Neural cell (in vitro differentiated cells): ENCODE data around the gene GPHN. TPM values are rescaled to one million over a fixed set of nuclear protein-coding genes. Genes with fewer than 3 reads are reported as not detected.

ENCODE experiments used
- H2AFZ ChIP-seq: fragments of 200-600, 300-800 bp; sonication (generic), shearing (Covaris generic); 2 replicates; pipeline ENCODE4 v1.6.0; 2014; ENCODE audit warnings: low read depth, mild to moderate bottlenecking, antibody characterized with exemption, low read length, moderate library complexity
- H3F3A ChIP-seq: fragments of 200-600 bp; shearing (Covaris generic); 2 replicates; pipeline ENCODE4 v1.6.1; 2016; ENCODE audit warnings: mild to moderate bottlenecking, moderate library complexity, mixed read lengths, antibody characterized with exemption, low read length; ENCODE audit not compliant: insufficient read depth, poor library complexity, severe bottlenecking
- H3K27ac ChIP-seq: fragments of 200-600, 300-800 bp; sonication (generic), shearing (Covaris generic); 2 replicates; pipeline ENCODE4 v1.5.1; 2014; ENCODE audit warnings: mild to moderate bottlenecking, low read length, moderate library complexity
- H3K27me3 ChIP-seq: fragments of 300-800, 200-600 bp; sonication (generic), shearing (Covaris generic); 2 replicates; pipeline ENCODE4 v1.6.0; 2014; ENCODE audit warnings: mild to moderate bottlenecking, low read depth, low read length, moderate library complexity; ENCODE audit not compliant: insufficient read depth
- H3K36me3 ChIP-seq: fragments of 300-800, 200-600 bp; sonication (generic), shearing (Covaris generic); 2 replicates; pipeline ENCODE4 v1.5.1; 2014; ENCODE audit warnings: mild to moderate bottlenecking, antibody characterized with exemption, low read length, moderate library complexity; ENCODE audit not compliant: insufficient read depth
- H3K4me2 ChIP-seq: fragments of 300-800, 200-600 bp; sonication (generic), shearing (Covaris generic); 2 replicates; pipeline ENCODE4 v1.6.0; 2014; ENCODE audit warnings: mild to moderate bottlenecking, low read length
- H3K4me3 ChIP-seq: fragments of 300-800, 200-600 bp; sonication (generic), shearing (Covaris generic); 2 replicates; pipeline ENCODE4 v1.5.1; 2014; ENCODE audit warnings: mild to moderate bottlenecking, low read length, moderate library complexity
- H3K79me2 ChIP-seq: fragments of 200-600 bp; shearing (Covaris generic); replicated peaks from 2 replicates; pipeline ENCODE4 v1.6.0; 2014; ENCODE audit warnings: mild to moderate bottlenecking, low read length, moderate library complexity; ENCODE audit not compliant: insufficient read depth
- H3K9ac ChIP-seq: fragments of 300-800, 200-600 bp; sonication (generic), shearing (Covaris generic); 2 replicates; pipeline ENCODE4 v1.6.1; 2016; ENCODE audit warnings: mild to moderate bottlenecking, low read length, mixed read lengths
- H3K9me2 ChIP-seq: fragments of 200-600 bp; shearing (Covaris generic); 2 replicates; pipeline ENCODE4 v1.6.1; 2016; ENCODE audit warnings: mild to moderate bottlenecking, low read length, mixed read lengths; ENCODE audit not compliant: insufficient read depth
- H3K9me3 ChIP-seq: fragments of 200-600, 300-800 bp; sonication (generic), shearing (Covaris generic); 2 replicates; pipeline ENCODE4 v1.6.1; 2016; ENCODE audit warnings: mild to moderate bottlenecking, mixed run types, low read length, moderate library complexity, mixed read lengths
- H4K20me1 ChIP-seq: fragments of 200-600 bp; shearing (Covaris generic); 2 replicates; pipeline ENCODE4 v1.6.1; 2016; ENCODE audit warnings: mild to moderate bottlenecking, mixed run types; ENCODE audit not compliant: insufficient read depth
- EP300 ChIP-seq: fragments of 450-650 bp; conservative IDR thresholded peaks from 2 replicates; pipeline ENCODE4 v1.6.1; 2014; ENCODE audit warnings: antibody characterized with exemption, mild to moderate bottlenecking, moderate library complexity; ENCODE audit not compliant: poor library complexity, severe bottlenecking
- EZH2 ChIP-seq: fragments of 200-600, 300-800 bp; shearing (Covaris generic), sonication (generic); IDR thresholded peaks from 2 replicates; pipeline ENCODE4 v1.6.1; 2014; ENCODE audit warnings: antibody characterized with exemption, low read length, borderline replicate concordance, mild to moderate bottlenecking; ENCODE audit not compliant: insufficient read depth, poor library complexity, severe bottlenecking
- MXI1 ChIP-seq: fragments of 450-650 bp; conservative IDR thresholded peaks from 2 replicates; pipeline ENCODE4 v1.6.1; 2014; ENCODE audit warnings: antibody characterized with exemption, mild to moderate bottlenecking; ENCODE audit not compliant: poor library complexity, severe bottlenecking
- POLR2AphosphoS5 ChIP-seq: IDR thresholded peaks from 2 replicates; pipeline ENCODE4 v1.6.1; 2012
- RAD21 ChIP-seq: fragments of 450-650 bp; conservative IDR thresholded peaks from 2 replicates; pipeline ENCODE4 v1.6.1; 2014; ENCODE audit warnings: antibody characterized with exemption, mild to moderate bottlenecking, moderate library complexity
- REST ChIP-seq: IDR thresholded peaks from 2 replicates; pipeline ENCODE4 v1.6.1; 2012; ENCODE audit warnings: borderline replicate concordance
- SMC3 ChIP-seq: fragments of 450-650 bp; conservative IDR thresholded peaks from 2 replicates; pipeline ENCODE4 v1.6.1; 2014; ENCODE audit warnings: antibody characterized with exemption, mild to moderate bottlenecking, moderate library complexity; ENCODE audit not compliant: poor library complexity
- TAF1 ChIP-seq: IDR thresholded peaks from 2 replicates; pipeline ENCODE4 v1.6.1; 2012; ENCODE audit warnings: low read depth
- polyA plus RNA-seq: library from polyadenylated mRNA; depleted of rRNA; stranded (reverse); fragments of >200 nt; gene quantifications from 2 replicates; pipeline ENCODE4 v1.2.3, GENCODE V29; 2014
- TF ChIP-seq, protein P1 (sequence below): fragments of 450-650 bp; IDR thresholded peaks from 2 replicates; pipeline ENCODE4 v1.5.1; 2014; ENCODE audit warnings: antibody characterized with exemption, mild to moderate bottlenecking, moderate library complexity; ENCODE audit not compliant: poor library complexity, severe bottlenecking

Gene GPHN
- polyA plus RNA-seq, 1 donor from 2014 or later, result 135 TPM

GRCh38 chr14:67004521-67004920 is 496.6 kb downstream of the GPHN start:
- Histone ChIP-seq H3K4me3 (no peak overlapping the region), H3K36me3 (no peaks in the 10 kb centered on the region), H2AFZ (no peak overlapping the region), H3K27ac (no peak overlapping the region), H3K27me3 (no peaks in the 10 kb centered on the region), H3F3A (no peaks in the 10 kb centered on the region), H3K79me2 (no peaks in the 10 kb centered on the region), H3K9me2 (no peaks in the 10 kb centered on the region), H3K9ac (no peak overlapping the region), H3K9me3 (no peaks in the 10 kb centered on the region), H3K4me2 (no peak overlapping the region), H4K20me1 (no peaks in the 10 kb centered on the region)
- TF ChIP-seq EP300, result no peak
- TF ChIP-seq SMC3, result no peak
- TF ChIP-seq POLR2AphosphoS5, result no peak
- TF ChIP-seq MXI1, result no peak
- TF ChIP-seq, protein P1, sequence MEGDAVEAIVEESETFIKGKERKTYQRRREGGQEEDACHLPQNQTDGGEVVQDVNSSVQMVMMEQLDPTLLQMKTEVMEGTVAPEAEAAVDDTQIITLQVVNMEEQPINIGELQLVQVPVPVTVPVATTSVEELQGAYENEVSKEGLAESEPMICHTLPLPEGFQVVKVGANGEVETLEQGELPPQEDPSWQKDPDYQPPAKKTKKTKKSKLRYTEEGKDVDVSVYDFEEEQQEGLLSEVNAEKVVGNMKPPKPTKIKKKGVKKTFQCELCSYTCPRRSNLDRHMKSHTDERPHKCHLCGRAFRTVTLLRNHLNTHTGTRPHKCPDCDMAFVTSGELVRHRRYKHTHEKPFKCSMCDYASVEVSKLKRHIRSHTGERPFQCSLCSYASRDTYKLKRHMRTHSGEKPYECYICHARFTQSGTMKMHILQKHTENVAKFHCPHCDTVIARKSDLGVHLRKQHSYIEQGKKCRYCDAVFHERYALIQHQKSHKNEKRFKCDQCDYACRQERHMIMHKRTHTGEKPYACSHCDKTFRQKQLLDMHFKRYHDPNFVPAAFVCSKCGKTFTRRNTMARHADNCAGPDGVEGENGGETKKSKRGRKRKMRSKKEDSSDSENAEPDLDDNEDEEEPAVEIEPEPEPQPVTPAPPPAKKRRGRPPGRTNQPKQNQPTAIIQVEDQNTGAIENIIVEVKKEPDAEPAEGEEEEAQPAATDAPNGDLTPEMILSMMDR, result no peak
- no peak for TF ChIP-seq TAF1
- no peak for TF ChIP-seq EZH2
- TF ChIP-seq RAD21, result no peak
- no peak for TF ChIP-seq REST

- no peak overlapping the region for H3K9ac ChIP-seq
- no peaks in the 10 kb centered on the region for H4K20me1 ChIP-seq
- no peaks in the 10 kb centered on the region for H3K9me3 ChIP-seq
- H3K36me3 ChIP-seq, result no peaks in the 10 kb centered on the region
- no peak for TF ChIP-seq MXI1
- TF ChIP-seq, protein P1, result no peak
- TF ChIP-seq TAF1, result no peak
- no peak for TF ChIP-seq POLR2AphosphoS5
- H3F3A ChIP-seq, result no peaks in the 10 kb centered on the region
- H3K27me3 ChIP-seq, result no peaks in the 10 kb centered on the region
- no peak overlapping the region for H3K4me2 ChIP-seq
- no peak overlapping the region for H3K27ac ChIP-seq
- H2AFZ ChIP-seq, result no peak overlapping the region
- H3K79me2 ChIP-seq, result no peaks in the 10 kb centered on the region
- no peaks in the 10 kb centered on the region for H3K9me2 ChIP-seq
- no peak overlapping the region for H3K4me3 ChIP-seq
Measured at GRCh38 chr14:67010602-67011001, 502.7 kb downstream of the GPHN start.
